KBM-7 (cell line): ENCODE data around the gene FOXM1.

Experiments used
- DNase-seq: peaks from one replicate; pipeline ENCODE4 v3.0.0-alpha.2; 2015
- in situ Hi-C: fragments of 300-500 bp; cut with MboI; formaldehyde crosslinking; loops from 2 replicates; pipeline ENCODE4 v1.14.3; 2020; ENCODE audit warnings: low sequenced_read_pairs, low pct_unique_long_range_greater_than_20kb, mixed read lengths

Gene FOXM1, protein sequence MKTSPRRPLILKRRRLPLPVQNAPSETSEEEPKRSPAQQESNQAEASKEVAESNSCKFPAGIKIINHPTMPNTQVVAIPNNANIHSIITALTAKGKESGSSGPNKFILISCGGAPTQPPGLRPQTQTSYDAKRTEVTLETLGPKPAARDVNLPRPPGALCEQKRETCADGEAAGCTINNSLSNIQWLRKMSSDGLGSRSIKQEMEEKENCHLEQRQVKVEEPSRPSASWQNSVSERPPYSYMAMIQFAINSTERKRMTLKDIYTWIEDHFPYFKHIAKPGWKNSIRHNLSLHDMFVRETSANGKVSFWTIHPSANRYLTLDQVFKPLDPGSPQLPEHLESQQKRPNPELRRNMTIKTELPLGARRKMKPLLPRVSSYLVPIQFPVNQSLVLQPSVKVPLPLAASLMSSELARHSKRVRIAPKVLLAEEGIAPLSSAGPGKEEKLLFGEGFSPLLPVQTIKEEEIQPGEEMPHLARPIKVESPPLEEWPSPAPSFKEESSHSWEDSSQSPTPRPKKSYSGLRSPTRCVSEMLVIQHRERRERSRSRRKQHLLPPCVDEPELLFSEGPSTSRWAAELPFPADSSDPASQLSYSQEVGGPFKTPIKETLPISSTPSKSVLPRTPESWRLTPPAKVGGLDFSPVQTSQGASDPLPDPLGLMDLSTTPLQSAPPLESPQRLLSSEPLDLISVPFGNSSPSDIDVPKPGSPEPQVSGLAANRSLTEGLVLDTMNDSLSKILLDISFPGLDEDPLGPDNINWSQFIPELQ

GRCh38 chr12:2877047-2877952 is at the start of gene FOXM1, which contains the start of gene RHNO1:
Gene FOXM1, minus strand, starts transcription at chr12:2877174. Its CDS starts 2,696 bp downstream, at chr12:2874478.
Gene RHNO1, plus strand, starts transcription at chr12:2877223. Its CDS starts 8,144 bp downstream, at chr12:2885367.
- in situ Hi-C loops, result no loop called here
- peak; percentile 84 for DNase-seq

DNA sequence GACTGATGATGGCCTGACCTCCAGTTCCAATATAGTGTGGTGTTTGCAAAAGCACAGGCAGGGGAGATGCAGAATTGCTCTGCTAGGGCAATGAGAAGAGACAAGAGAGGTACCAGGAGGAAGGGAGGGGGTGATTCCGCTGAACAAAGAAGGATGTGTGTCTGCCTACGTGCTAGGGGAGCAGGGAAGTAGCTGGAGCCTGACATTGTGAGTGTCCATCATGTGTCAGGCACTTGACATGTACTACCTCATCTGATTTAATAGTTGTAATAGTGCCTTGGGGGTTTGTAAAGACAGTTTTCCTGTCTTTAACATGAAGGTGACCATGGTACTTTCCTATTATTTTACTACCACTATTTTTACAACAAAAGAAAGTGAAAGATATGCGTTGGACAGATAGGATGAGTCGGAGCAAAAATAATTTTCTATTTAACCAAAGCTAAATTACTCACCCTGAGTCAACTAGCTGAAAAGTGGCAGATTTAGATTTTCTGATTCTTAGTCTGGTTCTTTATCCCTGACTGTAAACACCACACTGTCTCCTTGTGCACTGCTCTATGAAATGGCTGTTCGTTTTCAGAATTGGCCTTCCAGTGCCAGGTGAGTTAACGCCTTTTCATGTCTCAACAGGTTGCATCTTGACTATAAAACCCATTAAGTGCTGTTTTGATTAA is 48.5 kb upstream of the FOXM1 start:
- no peak for DNase-seq

GRCh38 chr12:2924019-2924418 is 47.0 kb upstream of the FOXM1 start:
- in situ Hi-C loops, result no loop called here

More for the DNA sequence above, 48.5 kb upstream of the FOXM1 start:
- in situ Hi-C loops, result no loop called here

GRCh38 chr12:2923057-2923456 is 46.1 kb upstream of the FOXM1 start:
- DNase-seq, result no peak
- in situ Hi-C loops, result no loop called here

More at GRCh38 chr12:2924019-2924418, 47.0 kb upstream of the FOXM1 start:
- DNase-seq, result no peak

DNA sequence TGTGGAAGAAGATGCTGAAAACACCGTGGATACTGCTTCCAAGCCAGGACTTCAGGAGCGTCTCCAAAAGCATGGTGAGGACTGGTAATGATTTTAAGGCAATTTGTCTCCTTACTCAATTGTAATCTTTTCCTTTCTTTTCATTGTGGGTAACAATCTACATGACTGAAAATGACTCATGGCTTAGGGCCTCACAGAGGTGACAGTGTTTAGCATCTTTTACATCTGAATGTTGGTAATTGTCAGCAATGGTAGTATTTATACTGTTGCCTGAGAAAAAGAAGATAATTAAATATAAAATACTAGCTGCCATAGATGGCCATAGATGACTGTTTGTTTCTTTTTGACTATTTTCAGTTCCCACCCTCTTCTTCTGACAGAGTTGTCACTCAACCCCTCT is 45.4 kb upstream of the FOXM1 start:
- no peak for DNase-seq
- in situ Hi-C loops, result no loop called here

- no peak for DNase-seq
- in situ Hi-C loops, result no loop called here
Measured at GRCh38 chr12:2919249-2919648, 42.3 kb upstream of the FOXM1 start.

GRCh38 chr12:2912216-2912575 is 35.2 kb upstream of the FOXM1 start:
- DNase-seq, result no peak
- in situ Hi-C loops, result no loop called here

GRCh38 chr12:2904260-2904659 is 27.3 kb upstream of the FOXM1 start:
- no peak for DNase-seq
- in situ Hi-C loops, result no loop called here

DNA sequence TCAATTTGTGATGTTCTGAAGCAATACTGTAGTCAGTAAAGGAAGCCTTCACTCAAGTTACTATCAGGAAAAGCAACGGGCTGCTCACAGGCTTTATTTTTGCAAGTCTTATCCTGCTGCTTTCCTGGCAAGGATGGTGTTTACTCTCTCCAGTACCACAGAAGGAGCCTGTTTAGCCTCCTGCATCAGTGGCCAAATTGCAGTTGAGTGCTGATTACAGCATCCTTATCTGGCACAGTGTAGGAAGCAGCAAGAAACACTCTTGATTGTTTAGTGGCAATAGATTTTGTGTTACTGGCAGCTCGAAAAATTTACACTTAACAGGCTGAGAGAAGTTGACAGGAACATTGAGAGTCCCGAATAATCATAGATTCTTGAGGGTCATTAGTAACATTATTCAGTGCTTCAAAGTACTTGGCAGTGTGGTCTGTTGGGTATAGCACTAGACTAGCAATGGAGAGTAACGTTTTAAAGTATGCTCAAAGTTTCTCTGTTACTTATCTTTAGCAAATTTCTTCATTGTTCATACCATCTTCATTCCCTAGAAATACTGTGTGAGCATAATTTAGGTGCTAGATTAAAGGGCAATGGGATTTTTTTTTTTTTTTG is 25.4 kb upstream of the FOXM1 start:
- in situ Hi-C loops, result no loop called here
- no peak for DNase-seq

GRCh38 chr12:2900642-2901041 is 23.7 kb upstream of the FOXM1 start:
- in situ Hi-C loops, result no loop called here
- no peak for DNase-seq

DNA sequence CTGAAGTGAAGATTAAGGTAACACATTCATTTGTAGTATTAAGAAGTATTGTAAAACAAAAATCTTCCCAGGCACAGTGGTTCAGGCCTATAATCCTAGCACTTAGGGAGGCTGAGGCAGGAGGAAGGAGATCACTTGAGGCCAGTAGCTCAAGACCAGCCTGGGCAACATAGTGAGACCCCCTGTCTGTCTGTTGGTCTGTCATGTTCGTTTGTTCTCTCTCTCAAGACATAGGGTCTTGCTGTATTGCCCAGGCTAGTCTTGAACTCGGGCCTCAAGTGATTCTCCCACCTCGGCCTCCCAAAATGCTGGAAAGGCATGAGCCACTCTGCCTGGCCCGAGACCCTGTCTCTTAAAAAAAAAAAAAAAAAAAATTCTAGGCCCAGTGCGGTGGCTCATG is 20.4 kb upstream of the FOXM1 start:
- no peak for DNase-seq
- in situ Hi-C loops, result no loop called here

- DNase-seq, result no peak
- in situ Hi-C loops, result no loop called here
Measured at GRCh38 chr12:2895511-2895910, 18.5 kb upstream of the FOXM1 start.

GRCh38 chr12:2895051-2895451 is 18.1 kb upstream of the FOXM1 start:
- in situ Hi-C loops, result no loop called here
- no peak for DNase-seq

GRCh38 chr12:2893007-2893406 is 16.0 kb upstream of the FOXM1 start:
- no peak for DNase-seq

GRCh38 chr12:2892246-2892645 is 15.3 kb upstream of the FOXM1 start:
- no peak for DNase-seq
- in situ Hi-C loops, result no loop called here

More at GRCh38 chr12:2893007-2893406, 16.0 kb upstream of the FOXM1 start:
- in situ Hi-C loops, result no loop called here

DNA sequence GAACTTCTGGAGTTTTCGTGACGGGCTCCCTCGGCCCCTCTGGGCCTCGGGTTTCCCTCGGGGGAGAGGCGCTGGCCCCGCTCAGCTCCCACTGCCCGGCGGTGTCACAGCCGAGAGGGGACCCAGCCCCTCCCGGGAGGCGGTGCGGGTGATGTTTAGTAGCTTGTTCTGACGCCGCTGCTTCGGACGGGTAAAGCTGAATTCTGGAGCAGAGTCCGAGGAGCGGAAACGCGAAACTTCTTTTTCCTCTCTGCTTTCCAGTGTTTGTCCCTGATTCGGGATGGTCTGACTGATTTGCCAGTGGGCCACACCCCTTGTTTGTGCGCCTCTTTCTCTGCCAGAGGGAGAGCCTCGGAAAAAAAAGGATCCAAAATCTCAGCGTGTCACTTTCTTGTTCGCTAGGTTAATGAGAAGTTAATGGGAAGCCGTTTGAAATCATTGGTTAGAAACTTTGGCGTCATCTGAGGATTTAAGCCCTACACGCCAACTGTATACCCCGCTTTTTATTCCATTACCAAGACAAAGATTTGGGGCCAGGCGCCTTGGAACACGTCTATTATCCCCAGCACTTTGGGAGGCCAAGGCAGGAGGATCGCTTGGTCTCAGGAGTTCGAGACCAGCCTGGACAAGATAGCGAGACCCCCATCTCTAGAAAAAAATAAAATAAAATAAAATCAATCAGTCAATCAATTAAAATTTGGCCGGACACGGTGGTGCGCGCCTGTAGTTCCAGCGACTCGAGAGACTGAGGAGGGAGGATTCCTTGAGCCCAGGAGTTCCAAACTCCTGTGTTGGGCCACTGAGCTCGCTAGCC is 14.5 kb upstream of the FOXM1 start:
- no peak for DNase-seq
- in situ Hi-C loops, result no loop called here

- in situ Hi-C loops, result no loop called here
- peak; percentile 96 for DNase-seq
Measured at GRCh38 chr12:2890388-2891239, 13.6 kb upstream of the FOXM1 start, which contains the start of gene TULP3. Gene TULP3, plus strand, starts transcription at chr12:2890891. Its CDS starts 57 bp downstream, at chr12:2890948.
